HG02759 (cell line): Measurements from ENCODE around the gene THOC3.
"Not testable (repeated sequence)": the region's sequence is repeated elsewhere in the genome, so short reads cannot be mapped to it uniquely, and the experiment has no call there.

Experiments
- ATAC-seq: cut with Tn5 transposase; IDR thresholded peaks from one replicate; pipeline ENCODE4 v1.9.1; 2021; ENCODE audit warnings: mild to moderate bottlenecking, moderate library complexity; ENCODE audit not compliant: unreplicated experiment

The THOC3 gene

GRCh38 chr5:175967471-175968372 is at the start of gene THOC3:
TSS of gene THOC3 (minus strand) at chr5:175968315. CDS start at chr5:175968208, 107 bp downstream.
- ATAC-seq, result peak; percentile 100

GRCh38 chr5:176017324-176017723 is 49.2 kb upstream of the THOC3 start:
- ATAC-seq, result not testable (repeated sequence)

GRCh38 chr5:176014360-176014759 is 46.2 kb upstream of the THOC3 start:
- not testable (repeated sequence) for ATAC-seq

- ATAC-seq, result not testable (repeated sequence)
Observed at GRCh38 chr5:176011088-176011487, 43.0 kb upstream of the THOC3 start.

GRCh38 chr5:176010202-176010601 is 42.1 kb upstream of the THOC3 start:
- not testable (repeated sequence) for ATAC-seq

GRCh38 chr5:176007220-176007619 is 39.1 kb upstream of the THOC3 start:
- not testable (repeated sequence) for ATAC-seq

GRCh38 chr5:176006819-176007218 is 38.7 kb upstream of the THOC3 start:
- ATAC-seq, result not testable (repeated sequence)

- ATAC-seq, result not testable (repeated sequence)
Observed at GRCh38 chr5:175997979-175998378, 29.9 kb upstream of the THOC3 start.

GRCh38 chr5:175997495-175997894 is 29.4 kb upstream of the THOC3 start:
- not testable (repeated sequence) for ATAC-seq

- not testable (repeated sequence) for ATAC-seq
Observed at GRCh38 chr5:175996791-175997190, 28.7 kb upstream of the THOC3 start.

- not testable (repeated sequence) for ATAC-seq
Observed at GRCh38 chr5:175995506-175995905, 27.4 kb upstream of the THOC3 start.

GRCh38 chr5:175979371-175979995 is 11.4 kb upstream of the THOC3 start:
- ATAC-seq, result not testable (repeated sequence)

- ATAC-seq, result peak; percentile 33
Observed at GRCh38 chr5:175968381-175968780, 266 bp upstream of the THOC3 start.

GRCh38 chr5:175962329-175962728 is 5.8 kb downstream of the THOC3 start:
- not testable (repeated sequence) for ATAC-seq

GRCh38 chr5:175960228-175960627 is 7.9 kb downstream of the THOC3 start:
- not testable (repeated sequence) for ATAC-seq

GRCh38 chr5:175958515-175958914 is 9.6 kb downstream of the THOC3 start:
- ATAC-seq, result not testable (repeated sequence)

- not testable (repeated sequence) for ATAC-seq
Observed at GRCh38 chr5:175954107-175954506, 14.0 kb downstream of the THOC3 start.

GRCh38 chr5:175952810-175953209 is 15.3 kb downstream of the THOC3 start:
- not testable (repeated sequence) for ATAC-seq

GRCh38 chr5:175951339-175951969 is 16.7 kb downstream of the THOC3 start:
- peak; percentile 75 for ATAC-seq

- not testable (repeated sequence) for ATAC-seq
Observed at GRCh38 chr5:175948329-175949108, 19.6 kb downstream of the THOC3 start.
